RPMI8226 (cell line): ENCODE results near the gene C13orf46.
"Not testable (repeated sequence)": the region's sequence is repeated elsewhere in the genome, so short reads cannot be mapped to it uniquely, and the experiment has no call there.

Experiments
- DNase-seq: peaks from one replicate; pipeline ENCODE4 v3.0.0-alpha.2; 2015

Gene C13orf46

GRCh38 chr13:113973218-113974164 lies at the start of gene C13orf46:
TSS of gene C13orf46 (minus strand) at chr13:113974076. CDS start at chr13:113973997, 79 bp downstream.
- no peak for DNase-seq

- no peak for DNase-seq
Observed at GRCh38 chr13:114022876-114023275, 49.0 kb upstream of the C13orf46 start.

GRCh38 chr13:114022309-114022669 lies 48.4 kb upstream of the C13orf46 start:
- no peak for DNase-seq

GRCh38 chr13:114021464-114022308 lies 47.8 kb upstream of the C13orf46 start:
- DNase-seq = no peak

- DNase-seq = no peak
Observed at GRCh38 chr13:114020750-114021463, 47.0 kb upstream of the C13orf46 start.

- not testable (repeated sequence) for DNase-seq
Observed at GRCh38 chr13:114020134-114020533, 46.3 kb upstream of the C13orf46 start.

GRCh38 chr13:114019367-114019766 lies 45.5 kb upstream of the C13orf46 start:
- peak; percentile 11 for DNase-seq

- no peak for DNase-seq
Observed at GRCh38 chr13:114018461-114019055, 44.7 kb upstream of the C13orf46 start.

- DNase-seq = no peak
Observed at GRCh38 chr13:114017966-114018365, 44.1 kb upstream of the C13orf46 start.

GRCh38 chr13:114017028-114017630 lies 43.3 kb upstream of the C13orf46 start:
- no peak for DNase-seq

- DNase-seq = no peak
Observed at GRCh38 chr13:114016321-114017027, 42.6 kb upstream of the C13orf46 start.

GRCh38 chr13:114015969-114016295 lies 42.1 kb upstream of the C13orf46 start:
- DNase-seq = no peak

- no peak for DNase-seq
Observed at GRCh38 chr13:114015111-114015968, 41.5 kb upstream of the C13orf46 start.

GRCh38 chr13:114013952-114014629 lies 40.2 kb upstream of the C13orf46 start:
- no peak for DNase-seq

- DNase-seq = no peak
Observed at GRCh38 chr13:114013336-114013735, 39.5 kb upstream of the C13orf46 start.

- no peak for DNase-seq
Observed at GRCh38 chr13:114012921-114013320, 39.0 kb upstream of the C13orf46 start.

GRCh38 chr13:114012141-114012540 lies 38.3 kb upstream of the C13orf46 start:
- DNase-seq = no peak

GRCh38 chr13:114011226-114011625 lies 37.4 kb upstream of the C13orf46 start:
- no peak for DNase-seq

- no peak for DNase-seq
Observed at GRCh38 chr13:114010401-114011101, 36.7 kb upstream of the C13orf46 start.
